HFF-Myc (cell line): Measurements from ENCODE around the gene PSMF1.

Experiments used
- DNase-seq: peaks from one replicate; pipeline ENCODE4 v3.0.0-alpha.2; 2011; ENCODE audit warnings: low read depth; ENCODE audit errors: extremely low read depth
- H3K4me3 ChIP-seq: replicated peaks from 2 replicates; pipeline ENCODE4 v1.5.1; 2011; ENCODE audit warnings: low read depth, mild to moderate bottlenecking, control low read depth, low read length
- CTCF ChIP-seq: IDR thresholded peaks from 2 replicates; pipeline ENCODE4 v1.5.1; 2012; ENCODE audit warnings: mild to moderate bottlenecking, low read depth, low read length, control low read depth; ENCODE audit errors: missing control alignments

PSMF1 gene

DNA sequence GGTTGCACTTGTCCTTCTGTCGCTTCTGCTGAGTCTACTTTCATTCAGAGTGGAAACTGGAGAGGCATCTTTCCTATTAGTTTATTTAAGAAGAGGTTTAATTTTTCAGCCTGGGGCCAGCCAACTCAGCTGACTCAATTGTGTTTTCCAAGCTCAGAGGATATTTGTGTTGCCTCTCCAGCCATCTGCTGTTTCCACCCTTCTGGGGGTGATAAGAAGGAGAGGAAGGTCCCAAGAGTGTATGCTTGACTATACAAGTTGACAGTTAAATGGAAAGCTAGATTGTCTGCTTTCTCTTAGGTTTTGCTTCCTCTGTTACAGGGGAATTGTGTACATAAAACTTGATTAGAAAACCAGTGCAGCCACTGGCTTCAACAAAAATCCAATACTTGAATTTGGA is 3.0 kb downstream of the PSMF1 start:
- no peak overlapping the region for H3K4me3 ChIP-seq
- no peak for DNase-seq
- TF ChIP-seq CTCF: no peak

GRCh38 chr20:1122388-1123315 is 4.2 kb downstream of the PSMF1 start:
- TF ChIP-seq CTCF: no peak

GRCh38 chr20:1123666-1124065 is 5.3 kb downstream of the PSMF1 start:
- no peak overlapping the region for H3K4me3 ChIP-seq
- TF ChIP-seq CTCF: no peak
- no peak for DNase-seq

More at GRCh38 chr20:1122388-1123315, 4.2 kb downstream of the PSMF1 start:
- no peak for DNase-seq
- peak overlapping the region; percentile 7; the same call in 1 of the 2 replicates for H3K4me3 ChIP-seq

DNA sequence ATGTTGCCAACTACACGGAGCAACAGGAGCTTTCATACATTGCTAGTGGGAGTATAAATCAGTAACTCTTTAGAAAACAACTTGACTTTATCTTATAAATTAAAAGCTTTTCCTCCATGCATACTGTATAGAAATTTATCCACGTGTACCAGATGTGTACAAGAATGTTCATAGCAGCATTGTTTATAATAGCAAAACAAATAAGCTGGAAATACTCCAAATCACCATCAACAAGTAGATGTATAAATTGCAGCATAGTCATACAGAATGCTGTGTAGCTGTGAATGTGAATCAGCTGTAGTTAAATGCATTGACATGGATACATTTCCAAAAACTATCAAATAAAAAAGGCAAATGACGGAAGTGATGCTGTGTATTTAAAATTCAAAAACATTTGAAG is 6.0 kb downstream of the PSMF1 start:
- peak; percentile 59 for DNase-seq
- no peak for TF ChIP-seq CTCF
- H3K4me3 ChIP-seq: no peak overlapping the region

- H3K4me3 ChIP-seq: no peak overlapping the region
- DNase-seq: no peak
- no peak for TF ChIP-seq CTCF
Measured at GRCh38 chr20:1125277-1125676, 6.9 kb downstream of the PSMF1 start.

- no peak for TF ChIP-seq CTCF
- no peak overlapping the region for H3K4me3 ChIP-seq
- no peak for DNase-seq
Measured at GRCh38 chr20:1127840-1128239, 9.4 kb downstream of the PSMF1 start.
